ENCODE results near the gene STT3A.

The STT3A gene

GRCh38 chr11:125587480-125587879 lies 5.2 kb upstream of the STT3A start:
- DNase-seq (ENCODE audit: low read depth in 2 of 2, low spot score in 1 of 2), result no peak

GRCh38 chr11:125588505-125588904 lies 4.1 kb upstream of the STT3A start:
- no peak for DNase-seq (ENCODE audit: low read depth in 2 of 2, low spot score in 1 of 2)

GRCh38 chr11:125591649-125592304 lies 875 bp upstream of the STT3A start:
- DNase-seq (ENCODE audit: low read depth in 2 of 2, low spot score in 1 of 2), result peak in 1 of 2 donors; percentile 1

GRCh38 chr11:125593114-125593820 lies 615 bp downstream of the STT3A start:
- DNase-seq (ENCODE audit: low read depth in 2 of 2, low spot score in 1 of 2), result no peak

- no peak for DNase-seq (ENCODE audit: low read depth in 2 of 2, low spot score in 1 of 2)
These were observed 2.3 kb downstream of the STT3A start for GRCh38 chr11:125594958-125595357.

- DNase-seq (ENCODE audit: low read depth in 2 of 2, low spot score in 1 of 2), result no peak
These were observed 8.0 kb downstream of the STT3A start for GRCh38 chr11:125600663-125601062.

GRCh38 chr11:125603207-125603606 lies 10.6 kb downstream of the STT3A start:
- DNase-seq (ENCODE audit: low read depth in 2 of 2, low spot score in 1 of 2), result no peak

GRCh38 chr11:125605417-125605816 lies 12.8 kb downstream of the STT3A start:
- DNase-seq (ENCODE audit: low read depth in 2 of 2, low spot score in 1 of 2), result no peak

GRCh38 chr11:125609545-125609944 lies 16.9 kb downstream of the STT3A start:
- DNase-seq (ENCODE audit: low read depth in 2 of 2, low spot score in 1 of 2), result no peak

GRCh38 chr11:125618383-125618782 lies 25.7 kb downstream of the STT3A start:
- no peak for DNase-seq (ENCODE audit: low read depth in 2 of 2, low spot score in 1 of 2)

- no peak for DNase-seq (ENCODE audit: low read depth in 2 of 2, low spot score in 1 of 2)
These were observed 29.3 kb downstream of the STT3A start for GRCh38 chr11:125621995-125622394.

GRCh38 chr11:125623064-125623463 lies 30.4 kb downstream of the STT3A start:
- DNase-seq (ENCODE audit: low read depth in 2 of 2, low spot score in 1 of 2), result no peak

- no peak for DNase-seq (ENCODE audit: low read depth in 2 of 2, low spot score in 1 of 2)
These were observed 32.1 kb downstream of the STT3A start, which contains the start of gene CHEK1 for GRCh38 chr11:125624756-125625213. CHEK1 (plus strand) TSS chr11:125625163; CDS start chr11:125626769, 1,606 bp downstream.

GRCh38 chr11:125625225-125625629 lies 32.6 kb downstream of the STT3A start:
- peak in 1 of 2 donors; percentile 0 for DNase-seq (ENCODE audit: low read depth in 2 of 2, low spot score in 1 of 2)

GRCh38 chr11:125625630-125626287 lies 33.1 kb downstream of the STT3A start:
- peak; percentile 69 to 71 for DNase-seq (ENCODE audit: low read depth in 2 of 2, low spot score in 1 of 2)

- DNase-seq (ENCODE audit: low read depth in 2 of 2, low spot score in 1 of 2), result peak in 1 of 2 donors; percentile 6
These were observed 33.8 kb downstream of the STT3A start for GRCh38 chr11:125626288-125626950.

- no peak for DNase-seq (ENCODE audit: low read depth in 2 of 2, low spot score in 1 of 2)
These were observed 34.7 kb downstream of the STT3A start for GRCh38 chr11:125627236-125627910.

GRCh38 chr11:125637840-125638239 lies 45.2 kb downstream of the STT3A start:
- DNase-seq (ENCODE audit: low read depth in 2 of 2, low spot score in 1 of 2), result no peak

- DNase-seq (ENCODE audit: low read depth in 2 of 2, low spot score in 1 of 2), result no peak
These were observed 45.7 kb downstream of the STT3A start for GRCh38 chr11:125638315-125638714.

- no peak for DNase-seq (ENCODE audit: low read depth in 2 of 2, low spot score in 1 of 2)
These were observed 53.2 kb downstream of the STT3A start for GRCh38 chr11:125645871-125646270.

Measured in stimulated activated CD8-positive, alpha-beta memory T cell treated with anti-CD3 and anti-CD28 coated beads, Interleukin-4, amount 100 ng/mL, for 4 hours (primary cell).